KMS-11 (cell line): ENCODE measurements around the gene SUN5.
"Not testable (repeated sequence)": the region's sequence is repeated elsewhere in the genome, so short reads cannot be mapped to it uniquely, and the experiment has no call there.

ENCODE experiments used
- H2AFZ ChIP-seq: fragments of 200-600 bp; sonication (generic); 2 replicates; pipeline ENCODE4 v1.6.1; 2016; ENCODE audit warnings: antibody characterized with exemption, mixed run types, low read depth
- H3K27ac ChIP-seq: fragments of 200-600 bp; sonication (generic); 2 replicates; pipeline ENCODE4 v1.6.1; 2016; ENCODE audit warnings: mild to moderate bottlenecking, mixed run types
- H3K27me3 ChIP-seq: fragments of 200-600 bp; sonication (generic); 2 replicates; pipeline ENCODE4 v1.6.1; 2017; ENCODE audit warnings: mild to moderate bottlenecking, low read depth, mixed run types, moderate library complexity; ENCODE audit not compliant: insufficient read depth
- H3K36me3 ChIP-seq: fragments of 200-600 bp; sonication (generic); 2 replicates; pipeline ENCODE4 v1.6.1; 2017; ENCODE audit warnings: mild to moderate bottlenecking, mixed run types; ENCODE audit not compliant: insufficient read depth
- H3K4me1 ChIP-seq: fragments of 200-600 bp; sonication (generic); 2 replicates; pipeline ENCODE4 v1.6.1; 2016; ENCODE audit warnings: mild to moderate bottlenecking, low read depth, mixed run types; ENCODE audit not compliant: poor library complexity, severe bottlenecking
- H3K4me2 ChIP-seq: fragments of 200-600 bp; sonication (generic); 2 replicates; pipeline ENCODE4 v1.7.0; 2016; ENCODE audit warnings: mild to moderate bottlenecking, mixed run types
- H3K4me3 ChIP-seq: fragments of 200-600 bp; sonication (generic); IDR thresholded peaks from 2 replicates; pipeline ENCODE4 v1.6.1; 2017; ENCODE audit warnings: low read depth, low read length, mixed read lengths; ENCODE audit not compliant: insufficient read depth
- H3K79me2 ChIP-seq: fragments of 200-600 bp; sonication (generic); 2 replicates; pipeline ENCODE4 v1.6.1; 2016; ENCODE audit warnings: low read depth, mixed run types; ENCODE audit not compliant: insufficient read depth
- H3K9ac ChIP-seq: fragments of 200-600 bp; sonication (generic); 2 replicates; pipeline ENCODE4 v1.6.1; 2016; ENCODE audit warnings: mild to moderate bottlenecking, mixed run types
- H4K20me1 ChIP-seq: fragments of 200-600 bp; sonication (generic); 2 replicates; pipeline ENCODE4 v1.6.1; 2016; ENCODE audit warnings: mild to moderate bottlenecking, mixed run types; ENCODE audit not compliant: insufficient read depth
- CTCF ChIP-seq: fragments of 200-600 bp; sonication (generic); conservative IDR thresholded peaks from 2 replicates; pipeline ENCODE4 v1.6.1; 2017; ENCODE audit warnings: low read depth, mild to moderate bottlenecking, antibody characterized with exemption, low read length, moderate library complexity, mixed read lengths

Gene SUN5

GRCh38 chr20:32977281-32978008 lies 26.8 kb downstream of the SUN5 start:
- Histone ChIP-seq H2AFZ (no peak overlapping the region), H3K4me3 (no peak overlapping the region), H3K27me3 (no peaks in the 10 kb centered on the region), H3K4me1 (peaks cover 2% of the 10 kb centered on the region), H4K20me1 (no peaks in the 10 kb centered on the region), H3K27ac (no peak overlapping the region), H3K36me3 (no peaks in the 10 kb centered on the region), H3K4me2 (no peak overlapping the region), H3K9ac (no peak overlapping the region), H3K79me2 (no peaks in the 10 kb centered on the region)
- no peak for TF ChIP-seq CTCF

GRCh38 chr20:32976746-32977145 lies 27.5 kb downstream of the SUN5 start:
- no peaks in the 10 kb centered on the region for H3K79me2 ChIP-seq
- peaks cover 9% of the 10 kb centered on the region for H3K4me1 ChIP-seq
- no peak overlapping the region for H3K4me3 ChIP-seq
- no peaks in the 10 kb centered on the region for H4K20me1 ChIP-seq
- H3K27ac ChIP-seq: no peak overlapping the region
- no peaks in the 10 kb centered on the region for H3K36me3 ChIP-seq
- no peaks in the 10 kb centered on the region for H3K27me3 ChIP-seq
- TF ChIP-seq CTCF: no peak
- H3K4me2 ChIP-seq: no peak overlapping the region
- no peak overlapping the region for H3K9ac ChIP-seq
- no peak overlapping the region for H2AFZ ChIP-seq

- H3K4me3 ChIP-seq: no peak overlapping the region
- H3K27ac ChIP-seq: no peak overlapping the region
- H4K20me1 ChIP-seq: no peaks in the 10 kb centered on the region
- H3K27me3 ChIP-seq: no peaks in the 10 kb centered on the region
- H3K4me1 ChIP-seq: peaks cover 17% of the 10 kb centered on the region
- H3K79me2 ChIP-seq: no peaks in the 10 kb centered on the region
- no peak overlapping the region for H2AFZ ChIP-seq
- no peak overlapping the region for H3K4me2 ChIP-seq
- no peak overlapping the region for H3K9ac ChIP-seq
- TF ChIP-seq CTCF: no peak
- H3K36me3 ChIP-seq: no peaks in the 10 kb centered on the region
Measured at GRCh38 chr20:32975698-32976674, 28.2 kb downstream of the SUN5 start.

- not testable (repeated sequence) for H3K9ac ChIP-seq, H3K27ac ChIP-seq, H4K20me1 ChIP-seq, H3K4me2 ChIP-seq, H3K36me3 ChIP-seq, H2AFZ ChIP-seq, H3K27me3 ChIP-seq, H3K4me3 ChIP-seq, H3K79me2 ChIP-seq
- peaks cover 19% of the 10 kb centered on the region for H3K4me1 ChIP-seq
Measured at GRCh38 chr20:32975121-32975520, 29.1 kb downstream of the SUN5 start.

GRCh38 chr20:32974204-32975064 lies 29.8 kb downstream of the SUN5 start:
- not testable (repeated sequence) for H4K20me1 ChIP-seq, H3K27ac ChIP-seq, H3K4me3 ChIP-seq, H3K4me2 ChIP-seq, H3K36me3 ChIP-seq, H3K27me3 ChIP-seq, H3K79me2 ChIP-seq, H3K9ac ChIP-seq, H2AFZ ChIP-seq
- H3K4me1 ChIP-seq: peaks cover 19% of the 10 kb centered on the region
